OCI-LY1 (cell line): ENCODE results near the gene SIAE.

Source experiments
- EZH2 ChIP-seq: fragments of 200-600 bp; sonication (generic), shearing (Covaris generic); IDR thresholded peaks from 2 replicates; pipeline ENCODE4 v1.8.0; 2017; ENCODE audit warnings: borderline replicate concordance, mixed run types, mild to moderate bottlenecking, antibody characterized with exemption, low read length, moderate library complexity, mixed read lengths
- TF ChIP-seq, protein P1 (sequence below): fragments of 200-600 bp; sonication (generic), shearing (Covaris generic); IDR thresholded peaks from 2 replicates; pipeline ENCODE4 v1.5.1; 2017; ENCODE audit warnings: mild to moderate bottlenecking, antibody characterized with exemption, low read length, moderate library complexity, mixed read lengths

- TF ChIP-seq, protein P1, sequence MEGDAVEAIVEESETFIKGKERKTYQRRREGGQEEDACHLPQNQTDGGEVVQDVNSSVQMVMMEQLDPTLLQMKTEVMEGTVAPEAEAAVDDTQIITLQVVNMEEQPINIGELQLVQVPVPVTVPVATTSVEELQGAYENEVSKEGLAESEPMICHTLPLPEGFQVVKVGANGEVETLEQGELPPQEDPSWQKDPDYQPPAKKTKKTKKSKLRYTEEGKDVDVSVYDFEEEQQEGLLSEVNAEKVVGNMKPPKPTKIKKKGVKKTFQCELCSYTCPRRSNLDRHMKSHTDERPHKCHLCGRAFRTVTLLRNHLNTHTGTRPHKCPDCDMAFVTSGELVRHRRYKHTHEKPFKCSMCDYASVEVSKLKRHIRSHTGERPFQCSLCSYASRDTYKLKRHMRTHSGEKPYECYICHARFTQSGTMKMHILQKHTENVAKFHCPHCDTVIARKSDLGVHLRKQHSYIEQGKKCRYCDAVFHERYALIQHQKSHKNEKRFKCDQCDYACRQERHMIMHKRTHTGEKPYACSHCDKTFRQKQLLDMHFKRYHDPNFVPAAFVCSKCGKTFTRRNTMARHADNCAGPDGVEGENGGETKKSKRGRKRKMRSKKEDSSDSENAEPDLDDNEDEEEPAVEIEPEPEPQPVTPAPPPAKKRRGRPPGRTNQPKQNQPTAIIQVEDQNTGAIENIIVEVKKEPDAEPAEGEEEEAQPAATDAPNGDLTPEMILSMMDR: no peak
- TF ChIP-seq EZH2: no peak
Measured at GRCh38 chr11:124612567-124613246, 60.8 kb downstream of the SIAE start.
